GM12865 (cell line): ENCODE results near the gene TMEM134.

Experiments
- DNase-seq: peaks from one replicate; pipeline ENCODE4 v3.0.0; 2010; ENCODE audit warnings: low read depth
- H3K4me3 ChIP-seq: 2 replicates; pipeline ENCODE4 v1.5.1; 2011; ENCODE audit warnings: mild to moderate bottlenecking, low read depth, low read length, control low read depth
- CTCF ChIP-seq: IDR thresholded peaks from 2 replicates; pipeline ENCODE4 v1.5.1; 2011; ENCODE audit warnings: low read length, control low read depth, low read depth, inconsistent platforms; ENCODE audit not compliant: insufficient read depth; ENCODE audit errors: missing control alignments

The TMEM134 gene

GRCh38 chr11:67437082-67437808 lies 31.8 kb downstream of the TMEM134 start, which contains the start of gene PTPRCAP:
TSS of gene PTPRCAP (minus strand) at chr11:67437682. CDS start at chr11:67437619, 63 bp downstream.
- peak within 1 kb of the TSS; percentile 88 for H3K4me3 ChIP-seq
- DNase-seq = peak; percentile 86
- no peak for TF ChIP-seq CTCF

GRCh38 chr11:67436459-67437081 lies 32.5 kb downstream of the TMEM134 start:
- peak; percentile 93 for DNase-seq
- TF ChIP-seq CTCF = no peak
- peak overlapping the region; percentile 88 for H3K4me3 ChIP-seq

GRCh38 chr11:67435727-67436458 lies 33.2 kb downstream of the TMEM134 start:
- peak overlapping the region; percentile 88 for H3K4me3 ChIP-seq
- TF ChIP-seq CTCF = no peak
- DNase-seq = peak; percentile 21

GRCh38 chr11:67435031-67435726 lies 33.9 kb downstream of the TMEM134 start:
- TF ChIP-seq CTCF = no peak
- H3K4me3 ChIP-seq = peak overlapping the region; percentile 88
- DNase-seq = peak; percentile 15

GRCh38 chr11:67434395-67434881 lies 34.6 kb downstream of the TMEM134 start:
- no peak for TF ChIP-seq CTCF
- peak; percentile 46 for DNase-seq
- H3K4me3 ChIP-seq = peak overlapping the region; percentile 88
